HS-5 (cell line): ENCODE results near the gene RAB2B.

Source experiments
- DNase-seq: peaks from one replicate; pipeline ENCODE4 v3.0.0-alpha.2; 2012; ENCODE audit warnings: low read depth

RAB2B gene

GRCh38 chr14:21476925-21477681 is at the start of gene RAB2B, which contains the start of gene TOX4:
Gene RAB2B, minus strand, starts transcription at chr14:21476959. Its CDS starts 87 bp downstream, at chr14:21476872.
Gene TOX4, plus strand, starts transcription at chr14:21477195. Its CDS starts 84 bp downstream, at chr14:21477279.
- peak; percentile 92 for DNase-seq

DNA sequence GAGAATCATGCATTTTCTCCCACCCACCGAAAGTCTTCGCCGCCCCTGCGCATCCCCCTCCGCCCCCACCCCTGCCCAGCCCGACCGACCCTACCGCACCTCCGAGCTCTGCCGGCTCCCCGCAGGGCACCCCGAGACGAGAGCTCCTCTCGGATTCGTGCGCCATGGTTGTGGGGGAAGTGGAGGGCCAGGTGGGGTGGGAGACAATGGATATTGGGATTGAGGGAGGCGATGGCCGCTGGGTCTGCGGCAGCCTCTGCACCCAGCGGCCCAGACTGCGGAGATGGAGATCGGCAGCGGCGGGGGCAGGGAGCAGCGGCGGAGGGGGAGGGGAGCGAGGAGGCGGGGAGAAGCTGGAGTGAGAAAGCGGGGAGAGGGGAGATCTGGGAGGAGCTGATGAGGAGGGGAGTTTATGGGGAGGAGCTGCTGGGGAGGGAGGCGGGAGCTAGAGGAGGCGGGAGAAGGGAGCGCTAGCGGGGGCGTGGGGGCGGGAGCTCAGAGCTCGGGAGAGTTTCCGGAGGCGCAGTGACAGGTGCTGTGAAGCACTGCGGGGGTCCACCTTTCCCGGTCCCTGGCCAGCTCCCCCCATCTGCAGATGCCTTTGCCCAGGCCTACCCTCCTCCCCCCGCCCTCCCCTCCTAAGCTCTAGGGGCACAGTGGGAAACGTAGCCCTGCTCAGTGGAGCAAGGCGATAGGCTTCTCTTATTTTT is 49.4 kb upstream of the RAB2B start, which contains the start of gene SALL2:
SALL2 (minus strand) TSS at position 385 of the 710 bp plus-strand sequence; CDS start at position 166, 219 bp downstream.
- no peak for DNase-seq

DNA sequence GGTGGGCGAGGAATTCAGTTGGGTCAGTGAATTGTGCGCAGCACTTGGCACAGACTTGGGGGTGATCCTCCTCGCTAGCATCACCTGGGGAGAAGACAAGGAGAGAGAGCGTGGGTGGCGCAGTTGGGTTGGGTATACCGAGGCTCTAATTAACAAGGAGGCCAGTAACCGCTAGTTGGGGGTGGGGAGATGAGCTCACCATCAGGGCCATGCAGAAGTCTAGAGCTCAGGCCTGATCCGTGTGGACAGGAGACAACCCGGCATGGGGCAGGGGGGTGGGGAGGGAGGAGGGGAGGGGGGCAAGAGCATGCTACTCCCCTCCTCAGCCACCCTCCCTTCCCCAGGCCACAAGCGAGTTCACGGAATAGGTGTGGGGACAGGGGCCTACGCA is 48.8 kb upstream of the RAB2B start:
- DNase-seq: no peak

- no peak for DNase-seq
Observed at GRCh38 chr14:21524575-21525490, 48.1 kb upstream of the RAB2B start.

- no peak for DNase-seq
Observed at GRCh38 chr14:21523203-21523602, 46.4 kb upstream of the RAB2B start.

DNA sequence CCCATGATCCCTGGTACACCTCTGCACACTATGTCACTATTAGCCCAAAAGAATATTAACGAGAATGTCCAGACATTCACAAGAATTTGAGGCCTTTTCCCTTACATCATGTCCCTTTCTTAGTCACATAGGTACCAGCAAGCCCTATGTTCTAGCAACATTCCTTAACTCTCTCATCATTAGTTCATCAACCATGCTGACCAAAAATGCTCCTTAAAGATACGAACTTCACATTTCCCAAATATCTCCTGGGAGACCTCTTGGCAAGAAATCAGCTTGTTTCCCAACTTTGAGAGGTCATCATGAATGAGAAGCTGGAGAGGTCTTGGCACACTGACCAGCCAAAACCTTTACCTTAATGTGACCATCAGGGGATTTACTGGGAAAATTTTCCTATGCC is 44.7 kb upstream of the RAB2B start:
- peak; percentile 71 for DNase-seq

DNA sequence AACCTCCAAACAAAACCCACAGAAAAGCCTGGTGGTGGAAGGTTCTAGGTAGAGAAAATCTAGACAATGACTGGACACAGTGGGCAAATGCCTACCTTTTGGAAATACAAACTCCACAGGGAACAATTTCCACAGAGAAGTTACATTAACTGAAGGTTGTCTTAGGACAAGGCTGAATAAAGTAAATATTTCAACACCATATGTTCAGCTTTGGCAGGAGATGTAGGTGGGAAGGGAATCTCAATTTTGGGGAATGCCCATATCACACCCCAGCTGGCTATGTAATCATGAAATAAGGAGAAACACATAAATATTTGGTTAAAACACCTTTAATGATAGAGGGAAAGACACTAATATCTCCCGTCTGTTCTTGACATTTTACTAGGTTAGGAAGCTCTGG is 44.0 kb upstream of the RAB2B start:
- DNase-seq: no peak

DNA sequence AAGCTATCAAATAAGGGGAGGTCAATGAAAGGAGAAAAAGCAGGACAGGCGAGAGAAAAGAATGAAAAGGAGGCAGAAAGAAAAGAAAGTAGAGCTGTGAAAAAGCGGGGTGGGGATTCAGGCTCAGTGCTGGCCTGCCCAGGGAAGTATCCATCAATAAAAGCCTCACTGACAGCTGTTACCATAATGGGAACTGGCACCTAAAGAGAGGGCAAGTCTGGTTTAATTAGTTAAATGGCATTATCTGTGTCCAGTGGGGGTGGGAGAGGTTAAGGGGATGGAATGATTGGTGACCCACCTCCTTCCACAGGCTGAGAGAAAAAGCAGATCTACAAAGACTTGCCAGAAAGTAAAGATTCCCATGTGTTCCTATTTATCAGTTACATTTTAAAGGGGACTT is 42.0 kb upstream of the RAB2B start:
- DNase-seq: no peak

GRCh38 chr14:21514341-21514740 is 37.6 kb upstream of the RAB2B start:
- no peak for DNase-seq

DNA sequence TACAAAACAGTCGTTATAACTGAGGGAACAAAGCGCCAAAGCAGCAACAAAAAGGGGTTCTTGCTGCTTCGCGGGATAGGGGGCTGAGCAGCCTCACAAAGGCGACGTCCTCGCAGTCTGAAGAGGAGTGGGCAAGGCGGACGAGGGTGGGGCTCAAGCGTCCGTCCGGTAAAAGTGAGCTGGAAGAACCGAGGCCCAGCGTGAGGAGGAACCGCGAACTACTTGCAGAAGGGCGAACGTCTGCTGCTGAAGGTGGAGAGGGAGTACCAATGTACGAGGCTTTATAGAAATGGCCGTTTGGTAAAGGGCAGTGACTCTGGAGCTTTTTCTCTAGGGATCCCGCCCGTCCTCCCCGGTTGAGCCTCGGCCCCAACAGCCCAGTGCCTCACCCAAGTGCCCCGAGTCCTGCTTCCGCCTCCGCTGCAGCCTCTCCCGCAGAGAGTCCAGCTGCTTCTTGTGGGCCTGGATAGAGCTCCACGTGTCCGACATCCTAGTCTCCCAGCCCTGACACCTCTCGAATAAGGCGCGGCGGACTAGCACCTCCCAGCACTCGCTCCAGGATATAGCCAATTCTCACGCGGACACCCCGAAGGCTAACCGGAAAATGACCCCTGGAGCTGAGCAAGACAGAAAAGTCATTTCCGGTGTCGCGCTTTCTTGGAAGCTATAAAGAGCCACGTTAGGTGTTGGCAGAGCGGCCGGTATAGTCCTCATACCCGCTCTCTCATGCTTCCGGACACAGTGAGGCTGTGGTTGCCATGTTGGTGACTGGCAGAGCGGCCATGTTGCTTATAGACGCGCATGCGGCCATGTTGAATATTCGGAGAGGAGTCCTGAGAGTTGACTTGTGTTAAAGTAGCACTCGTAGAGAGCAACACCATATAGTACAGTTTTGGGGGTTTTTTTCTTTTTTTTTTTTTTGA is 34.2 kb upstream of the RAB2B start, which contains the start of gene METTL3:
METTL3 (minus strand) TSS at position 606 of the 923 bp plus-strand sequence; CDS start at position 489, 117 bp downstream.
- DNase-seq: peak; percentile 94

- DNase-seq: no peak
Observed at GRCh38 chr14:21509432-21510143, 32.8 kb upstream of the RAB2B start.

- DNase-seq: no peak
Observed at GRCh38 chr14:21506557-21506956, 29.8 kb upstream of the RAB2B start.

DNA sequence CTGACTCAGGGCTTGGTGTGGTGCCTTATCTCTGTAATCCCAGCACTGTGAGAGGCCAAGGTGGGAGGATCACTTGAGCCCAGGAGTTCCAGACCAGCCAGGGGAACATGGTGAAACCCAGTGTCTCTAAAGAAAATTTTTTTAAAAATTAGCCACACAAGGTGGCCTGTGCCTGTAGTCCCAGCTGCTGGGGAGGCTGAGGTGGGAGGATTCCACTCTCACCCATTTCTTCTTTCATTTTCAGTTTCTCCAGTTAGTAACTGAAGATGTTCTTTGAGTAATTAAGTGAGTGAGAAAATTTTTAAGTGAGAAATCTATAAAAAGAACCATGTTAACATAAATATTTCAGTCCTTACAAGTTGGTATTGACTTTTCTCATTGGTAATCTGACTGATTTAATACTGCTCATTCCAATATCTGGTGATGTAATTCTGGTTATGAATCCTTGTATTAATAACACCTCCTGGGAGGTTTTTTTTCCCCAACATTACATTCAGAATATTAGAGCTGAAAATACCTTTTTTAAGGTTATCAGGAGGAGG is 28.3 kb upstream of the RAB2B start:
- no peak for DNase-seq

DNA sequence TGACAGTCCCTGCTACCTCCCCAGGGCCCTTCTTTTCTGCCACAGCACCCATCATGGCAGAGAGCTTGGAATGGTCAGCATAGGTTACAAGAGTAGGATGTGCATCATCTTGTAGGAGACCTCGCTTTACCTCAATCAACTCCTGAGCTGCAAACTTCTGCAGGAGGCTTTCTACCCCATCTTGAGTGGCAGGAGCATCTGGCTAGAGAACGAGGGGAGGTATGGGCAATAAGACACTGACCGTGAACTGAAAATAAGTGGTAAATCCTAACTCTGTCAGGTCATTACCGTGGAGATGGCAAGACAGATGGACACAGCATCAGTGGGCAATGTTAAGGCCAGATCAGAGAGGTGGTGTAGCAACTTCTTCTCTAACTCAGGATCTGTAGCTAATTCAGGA is 26.6 kb upstream of the RAB2B start:
- no peak for DNase-seq

- DNase-seq: no peak
Observed at GRCh38 chr14:21501568-21501967, 24.8 kb upstream of the RAB2B start.

GRCh38 chr14:21498540-21499526 is 22.1 kb upstream of the RAB2B start:
- DNase-seq: no peak

- DNase-seq: no peak
Observed at GRCh38 chr14:21496453-21496852, 19.7 kb upstream of the RAB2B start.

GRCh38 chr14:21494902-21495762 is 18.4 kb upstream of the RAB2B start:
- no peak for DNase-seq
